GM19025 (cell line): ENCODE measurements around the gene ARHGAP42.
A peak's percentile ranks its signal among the peaks of the same experiment; 100 is the strongest.
"Not testable (repeated sequence)": the region's sequence is repeated elsewhere in the genome, so short reads cannot be mapped to it uniquely, and the experiment has no call there.

Experiments
- ATAC-seq: cut with Tn5 transposase; IDR thresholded peaks from one replicate; pipeline ENCODE4 v1.9.1; 2021; ENCODE audit warnings: mild to moderate bottlenecking, low read depth, moderate library complexity; ENCODE audit not compliant: unreplicated experiment

ARHGAP42 gene

GRCh38 chr11:100863080-100863581 lies 176.0 kb downstream of the ARHGAP42 start:
- peak; percentile 49 for ATAC-seq

DNA sequence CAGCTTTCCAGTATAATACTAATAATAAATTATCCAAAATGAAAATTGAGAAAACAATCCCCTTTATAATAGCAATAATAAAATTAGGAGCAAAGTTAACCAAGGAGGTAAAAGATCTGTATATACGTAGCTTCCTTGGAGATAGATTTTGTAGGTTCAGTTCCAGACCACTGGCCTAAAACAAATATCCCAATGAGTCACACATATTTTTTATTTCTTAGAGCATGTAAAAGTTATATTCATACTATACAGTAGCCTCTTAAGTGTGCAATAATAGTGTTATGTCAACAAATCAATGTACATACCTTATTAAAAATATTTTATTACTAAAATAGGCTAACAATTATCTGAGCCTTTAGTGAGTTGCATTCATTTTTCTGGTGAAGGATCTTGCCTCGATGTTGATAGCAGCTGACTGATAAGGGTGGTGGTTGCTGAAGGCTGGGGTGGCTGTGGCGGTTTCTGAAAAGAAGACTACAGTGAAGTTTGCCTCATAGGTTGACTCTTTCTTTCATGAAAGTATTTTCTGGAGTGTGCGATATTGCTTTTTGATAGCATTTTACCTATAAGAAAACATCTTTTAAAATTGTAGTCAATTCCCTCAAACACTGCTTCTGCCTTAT lies 178.5 kb downstream of the ARHGAP42 start:
- no peak for ATAC-seq

DNA sequence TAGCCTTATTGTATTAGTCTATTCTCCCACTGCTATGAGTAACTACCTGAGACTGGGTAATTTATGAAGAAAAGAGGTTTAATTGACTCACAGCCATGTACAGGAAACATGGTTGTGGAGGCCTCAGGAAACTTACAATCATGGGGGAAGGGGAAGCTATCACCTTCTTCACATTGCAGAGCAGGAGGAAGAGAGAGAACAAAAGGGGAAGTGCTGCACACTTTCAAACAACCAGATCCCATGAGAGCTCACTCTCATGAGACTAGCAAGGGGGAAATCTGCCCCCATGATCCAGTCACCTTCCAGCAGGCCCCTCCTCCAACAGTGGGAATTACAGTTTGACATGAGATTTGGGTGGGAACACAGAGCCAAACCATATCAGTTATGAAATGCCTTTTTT lies 179.4 kb downstream of the ARHGAP42 start:
- no peak for ATAC-seq

- no peak for ATAC-seq
These were observed 180.5 kb downstream of the ARHGAP42 start for GRCh38 chr11:100867606-100868005.

DNA sequence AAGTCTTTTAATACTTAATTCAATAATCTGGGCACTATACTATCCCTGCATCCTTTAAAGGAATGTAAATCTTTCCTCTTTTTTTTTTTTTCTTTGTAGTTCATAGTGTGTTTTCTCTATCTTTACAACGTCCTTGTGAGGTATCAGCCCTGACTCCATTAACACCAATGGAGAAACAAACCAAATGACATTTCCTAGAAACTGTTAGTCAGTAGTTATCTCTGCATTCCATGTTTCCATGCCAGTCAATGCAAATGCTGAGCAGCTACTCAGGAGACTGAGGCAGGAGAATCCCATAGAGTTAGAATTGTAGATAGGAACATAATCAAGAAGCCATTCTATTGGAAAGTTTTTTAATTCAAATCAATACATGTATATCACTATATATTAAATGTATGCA lies 182.2 kb downstream of the ARHGAP42 start:
- no peak for ATAC-seq

GRCh38 chr11:100870138-100870537 lies 183.1 kb downstream of the ARHGAP42 start:
- no peak for ATAC-seq

DNA sequence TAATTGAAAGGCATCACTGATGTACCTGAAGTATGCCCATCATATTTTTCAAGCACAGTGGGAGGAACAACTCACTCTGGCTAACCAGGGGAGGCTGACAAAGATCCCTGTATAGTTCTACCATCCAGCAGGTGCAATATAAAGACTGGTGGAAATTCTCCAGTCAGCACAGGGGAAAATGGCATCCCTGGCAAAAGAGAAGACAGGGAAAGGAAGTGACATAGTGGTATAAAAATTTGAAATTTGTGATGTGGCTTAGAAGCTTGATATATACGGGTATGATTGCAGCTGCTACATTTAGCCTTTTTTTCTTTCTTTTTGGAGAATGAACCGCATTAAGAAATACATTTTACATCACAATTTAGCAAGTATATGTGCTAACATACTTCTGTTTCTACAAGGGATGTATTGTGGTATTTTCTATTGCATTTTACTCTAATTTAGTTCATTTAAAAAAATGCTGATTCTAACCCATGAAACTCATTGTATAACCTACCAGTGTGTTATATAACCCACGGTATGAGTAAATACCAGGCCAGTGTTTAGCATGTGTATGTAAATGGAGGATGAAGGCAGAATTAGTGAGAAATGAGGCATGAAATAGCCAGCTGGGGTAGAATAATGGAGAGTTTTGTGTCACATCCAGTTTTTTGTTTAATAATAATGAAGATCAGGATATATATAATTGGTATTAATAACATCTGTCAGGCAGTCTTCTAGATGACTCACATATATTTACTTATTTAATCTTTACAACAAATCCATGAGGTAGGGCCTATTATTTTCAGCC lies 186.1 kb downstream of the ARHGAP42 start:
- ATAC-seq: no peak

DNA sequence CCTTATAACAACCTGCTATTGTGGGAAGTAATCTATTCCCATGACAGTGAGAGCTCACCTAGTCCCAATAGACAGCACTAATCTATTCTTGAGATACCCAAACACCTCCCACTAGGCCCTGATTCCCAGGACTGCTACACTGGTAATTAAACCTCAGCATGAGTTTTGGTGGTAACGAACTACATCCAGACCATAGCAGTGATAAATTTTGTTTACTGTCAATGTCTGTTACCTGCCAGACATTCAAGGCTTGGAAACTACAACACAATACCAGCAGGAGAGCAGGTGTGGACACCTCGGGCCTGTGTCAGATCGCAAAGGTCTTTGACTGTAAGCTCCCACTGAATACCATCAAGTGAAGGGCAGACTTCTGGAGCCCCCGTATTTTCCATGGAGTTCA lies 187.1 kb downstream of the ARHGAP42 start:
- no peak for ATAC-seq

DNA sequence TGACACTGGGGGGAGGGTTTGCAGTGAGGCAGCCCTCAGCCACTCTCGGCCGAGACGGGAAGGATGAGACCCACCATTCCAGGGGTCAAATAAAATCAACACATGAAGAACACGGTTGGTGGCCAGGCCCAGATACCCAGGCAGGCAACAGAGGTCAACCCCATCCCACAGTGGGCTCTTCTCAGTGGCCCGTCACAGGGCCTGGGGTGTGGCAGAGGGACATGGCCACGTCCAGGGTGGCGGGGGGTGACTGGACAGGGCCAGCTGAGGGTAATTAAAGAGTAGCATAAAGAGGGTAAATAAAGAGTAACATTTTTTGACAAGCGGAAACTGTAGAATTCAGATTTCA lies 188.4 kb downstream of the ARHGAP42 start:
- ATAC-seq: no peak

DNA sequence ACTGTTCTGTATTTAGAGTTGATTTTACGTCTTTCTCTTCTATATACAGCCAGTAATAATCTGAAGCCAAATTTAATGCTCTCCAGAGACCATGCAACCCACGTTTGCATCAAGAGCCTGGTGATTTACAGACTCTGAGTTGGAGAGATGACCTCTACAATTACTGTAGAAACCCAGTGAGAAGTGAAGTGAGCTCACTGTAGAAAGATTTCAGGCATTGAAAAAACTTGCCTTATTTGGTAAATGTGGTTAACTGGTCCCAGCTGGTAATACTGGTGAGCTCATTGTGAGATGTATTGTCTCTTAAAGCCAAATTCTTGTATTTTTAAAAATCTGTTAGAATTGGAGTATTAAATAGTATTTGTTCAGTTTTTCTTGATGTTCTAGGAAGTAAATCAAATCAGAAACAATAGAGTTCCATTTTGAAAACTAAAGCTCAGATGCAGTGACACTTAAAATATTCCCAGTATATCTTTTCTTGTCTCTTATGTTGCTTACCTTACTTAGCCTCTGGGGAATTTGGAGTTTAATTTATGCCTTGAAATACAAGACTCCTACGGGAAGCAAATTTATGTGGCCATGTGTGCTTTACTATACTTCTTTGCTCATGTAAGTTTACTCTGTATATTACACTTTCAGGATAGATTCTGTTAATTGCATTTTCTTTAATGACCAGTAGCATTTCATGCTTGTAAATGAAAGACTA lies 189.9 kb downstream of the ARHGAP42 start:
- ATAC-seq: peak; percentile 81

DNA sequence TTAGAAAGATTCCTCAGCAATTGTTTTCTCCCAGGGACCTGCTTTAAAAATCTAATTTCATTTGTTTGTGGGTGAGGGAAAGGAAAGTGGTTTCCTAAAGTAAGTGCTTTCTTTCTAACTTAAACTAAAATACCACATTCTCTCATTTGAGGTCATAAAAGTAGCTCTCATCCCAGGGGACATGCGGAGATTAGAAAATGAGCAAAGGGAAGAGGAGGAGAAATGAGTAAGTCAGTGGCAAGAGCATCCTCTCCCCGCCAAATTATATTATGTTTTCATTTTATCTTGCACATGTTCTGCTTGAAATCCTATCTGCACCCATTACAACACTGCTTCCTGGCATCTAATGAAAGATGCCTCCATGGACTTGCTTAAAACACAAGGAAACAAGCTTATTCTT lies 191.4 kb downstream of the ARHGAP42 start:
- ATAC-seq: no peak

DNA sequence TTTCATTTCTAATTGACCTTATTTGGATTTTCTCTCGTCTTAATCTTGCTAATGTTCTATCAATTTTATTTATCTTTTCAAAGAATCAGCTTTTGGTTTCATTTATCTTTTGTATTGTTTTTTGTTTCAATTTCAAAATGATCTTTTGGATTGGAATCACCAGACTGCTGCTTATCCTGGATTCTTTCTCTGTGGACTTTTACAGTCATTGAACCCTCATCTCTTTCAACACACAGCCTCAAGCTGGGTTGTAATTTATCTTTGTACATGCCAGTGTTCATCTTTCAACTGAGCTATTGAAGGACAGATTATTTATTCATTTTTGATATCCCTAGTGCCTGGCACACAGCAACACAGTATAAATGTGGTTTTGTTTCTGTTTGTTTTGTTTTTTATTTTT lies 195.9 kb downstream of the ARHGAP42 start:
- ATAC-seq: no peak

DNA sequence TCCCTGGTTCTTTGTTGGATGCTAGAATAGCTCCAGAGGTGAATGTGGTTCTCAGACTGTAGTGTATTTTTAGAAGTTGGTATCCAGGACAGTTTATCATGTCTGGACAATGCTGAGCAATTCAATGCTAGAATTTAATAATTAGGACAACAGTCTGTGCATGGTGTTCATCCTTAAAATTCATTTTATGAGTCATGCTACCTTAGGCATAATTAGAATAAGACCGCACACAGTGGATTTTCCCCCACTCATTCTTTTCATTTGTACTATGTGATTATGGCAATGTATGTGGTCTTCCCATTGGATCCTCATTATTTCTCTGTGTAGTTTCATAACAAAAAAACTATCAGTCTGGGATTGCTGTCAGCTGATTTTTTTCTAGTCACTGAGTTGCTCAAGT lies 196.7 kb downstream of the ARHGAP42 start:
- no peak for ATAC-seq

DNA sequence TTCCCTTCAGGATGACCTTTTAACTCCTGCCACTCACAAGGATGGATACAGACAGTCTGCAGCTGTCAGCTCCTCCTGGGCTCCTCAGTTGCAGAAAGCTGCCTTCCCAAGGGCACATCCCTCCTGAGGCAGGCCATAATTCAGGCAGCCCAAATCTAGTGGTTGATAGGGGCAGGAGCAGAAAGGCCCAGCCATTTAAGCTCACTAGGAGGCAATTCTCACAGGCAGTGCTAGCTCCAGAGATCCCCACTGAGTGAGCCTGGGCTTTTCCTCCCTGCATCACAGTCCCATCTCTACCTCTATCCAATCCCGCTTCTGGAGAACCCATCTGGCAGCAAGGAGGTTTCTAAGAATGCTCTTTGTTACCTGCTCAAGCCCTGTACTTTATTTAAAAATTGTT lies 200.6 kb downstream of the ARHGAP42 start:
- ATAC-seq: no peak

DNA sequence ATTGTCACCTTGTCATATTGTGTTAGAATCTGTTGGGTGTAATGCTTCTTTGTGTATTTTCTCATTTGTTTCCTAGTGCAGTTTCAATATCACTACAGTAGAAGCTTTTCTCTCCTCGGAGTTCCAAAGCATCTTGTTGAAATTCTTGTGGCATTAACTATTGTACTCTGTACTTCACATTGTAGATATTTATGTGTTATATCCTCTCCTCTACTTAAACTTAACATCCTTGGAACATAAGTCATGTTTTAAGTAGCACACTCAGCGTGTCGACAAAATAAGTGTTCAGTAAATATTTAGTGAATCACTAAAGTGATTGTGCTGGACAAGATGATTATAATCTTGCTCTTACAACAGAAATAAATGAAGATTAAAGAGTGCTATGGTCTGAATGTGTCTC lies 201.7 kb downstream of the ARHGAP42 start:
- no peak for ATAC-seq

DNA sequence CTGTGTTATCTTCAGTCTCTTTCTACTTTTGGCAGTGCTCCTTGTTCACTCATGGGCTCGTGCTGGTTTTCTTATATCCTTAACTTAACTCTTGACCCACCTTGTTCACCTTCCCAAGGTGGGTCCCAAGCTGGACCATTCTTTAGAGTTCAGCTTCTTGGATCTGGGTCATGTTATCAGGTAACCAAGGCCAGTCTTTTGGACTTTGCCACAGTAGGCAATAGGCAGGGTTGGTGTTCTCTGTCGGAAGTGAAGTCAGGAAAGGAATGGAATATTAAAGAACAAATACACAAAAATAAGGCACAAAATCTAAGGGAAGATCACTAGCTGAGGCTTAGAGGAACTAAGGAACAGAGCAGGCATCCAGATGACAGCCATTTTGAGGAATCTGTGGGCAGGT lies 202.7 kb downstream of the ARHGAP42 start:
- no peak for ATAC-seq

DNA sequence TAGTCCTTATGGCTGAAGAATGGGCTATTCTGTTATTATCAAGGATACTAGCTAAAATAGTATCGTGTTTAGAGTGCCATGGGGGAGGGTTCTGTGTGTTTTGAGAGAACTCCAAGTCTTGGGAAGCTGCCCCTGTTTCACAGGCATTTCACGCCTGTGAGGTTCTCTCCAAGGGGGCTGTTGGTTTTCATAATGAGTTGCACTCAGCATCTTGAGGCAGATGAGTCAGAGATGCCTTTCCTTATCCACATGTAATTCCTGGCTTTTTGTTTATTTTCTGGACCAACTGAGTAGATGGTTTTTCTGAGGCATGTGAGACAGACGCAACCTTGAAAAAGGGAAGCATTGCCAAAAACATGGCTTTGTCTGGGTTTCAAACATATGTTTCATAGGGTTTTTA lies 203.7 kb downstream of the ARHGAP42 start:
- ATAC-seq: no peak

- no peak for ATAC-seq
These were observed 205.8 kb downstream of the ARHGAP42 start for GRCh38 chr11:100892886-100893285.

DNA sequence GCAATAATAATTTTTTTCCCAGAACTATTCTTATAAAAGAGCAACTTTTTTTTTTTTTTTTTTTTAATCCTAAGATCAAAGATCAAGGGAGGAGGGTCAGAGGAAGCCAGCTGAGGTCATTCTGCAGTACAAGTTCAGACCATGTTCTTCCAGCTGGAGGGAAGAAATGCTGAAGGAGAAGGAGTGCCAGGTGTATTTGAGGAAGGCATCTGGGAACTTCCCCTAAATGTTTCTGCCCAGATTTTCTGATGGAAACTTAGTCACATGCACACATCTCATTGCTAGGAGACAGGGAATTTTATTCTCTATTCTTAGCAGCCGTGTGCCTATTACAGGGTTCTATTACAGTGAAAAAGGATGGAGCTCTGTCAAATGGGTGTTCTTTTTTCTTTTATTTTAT lies 208.4 kb downstream of the ARHGAP42 start:
- no peak for ATAC-seq

DNA sequence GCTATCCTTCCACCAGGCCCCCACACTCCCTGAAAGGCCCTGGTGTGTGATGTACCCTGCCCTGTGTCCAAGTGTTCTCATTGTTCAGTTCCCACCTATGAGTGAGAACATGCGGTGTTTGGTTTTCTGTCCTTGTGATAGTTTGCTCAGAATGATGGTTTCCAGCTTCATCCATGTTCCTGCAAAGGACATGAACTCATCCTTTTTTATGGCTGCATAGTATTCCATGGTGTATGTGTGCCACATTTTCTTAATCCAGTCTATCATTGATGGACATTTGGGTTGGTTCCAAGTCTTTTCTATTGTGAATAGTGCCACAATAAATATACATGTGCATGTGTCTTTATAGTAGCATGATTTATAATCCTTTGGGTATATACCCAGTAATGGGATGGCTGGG lies 208.9 kb downstream of the ARHGAP42 start:
- ATAC-seq: not testable (repeated sequence)

- not testable (repeated sequence) for ATAC-seq
These were observed 214.4 kb downstream of the ARHGAP42 start for GRCh38 chr11:100901471-100901870.
